Ovary (tissue), 7 donors: Measurements from ENCODE around the gene SORL1-AS1.

Source experiments
- DNase-seq, 5 donors: peaks; one replicate each; pipeline ENCODE4 v3.0.0-alpha.2; 2019 to 2020
- H3K27ac ChIP-seq, 2 donors: fragments of 200-600 bp; one replicate each; pipeline versions ENCODE4 v1.5.1 to v1.8.0; 2019 to 2022
- H3K27me3 ChIP-seq: fragments of 200-600 bp; one replicate; pipeline ENCODE4 v1.8.0; 2022
- H3K36me3 ChIP-seq: fragments of 200-600 bp; sonication (generic); one replicate; pipeline ENCODE4 v1.5.1; 2019
- H3K4me1 ChIP-seq: one replicate; pipeline ENCODE4 v1.8.1; 2013; ENCODE audit warnings: mild to moderate bottlenecking, moderate library complexity; ENCODE audit not compliant: insufficient read depth
- H3K4me3 ChIP-seq: fragments of 200-600 bp; sonication (generic); one replicate; pipeline ENCODE4 v1.5.1; 2017
- H3K9me3 ChIP-seq, 2 donors: fragments of 200-600 bp in 1 of 2; sonication (generic) in 1 of 2; one replicate each; pipeline versions ENCODE4 v1.5.1 to v1.8.1; 2013 to 2019; ENCODE audit warnings: mild to moderate bottlenecking in 1 of 2, moderate library complexity in 1 of 2
- EP300 ChIP-seq: sonication (generic); formaldehyde crosslinking; IDR thresholded peaks from one replicate; pipeline ENCODE4 v1.6.1; 2017; ENCODE audit warnings: antibody characterized with exemption
- POLR2A ChIP-seq: fragments of 450-650 bp; IDR thresholded peaks from one replicate; pipeline ENCODE4 v1.6.1; 2017; ENCODE audit warnings: antibody characterized with exemption, mild to moderate bottlenecking, moderate library complexity
- WGBS, 3 donors: extraction: QIAGEN DNeasy Blood & Tissue Kit in 1 of 3; methylation state at CpG; one replicate each; pipeline versions ENCODE4 v1.1.5 to v1.1.7; 2013 to 2017; 5-methylcytosine and 5-hydroxymethylcytosine counted together
- intact Hi-C, 4 donors: fragments of 100-400 bp; cut with DNase I; formaldehyde crosslinking; loops; one replicate each; pipeline versions ENCODE4 v1.11.0 to v1.15.1; 2022 to 2023
- TF ChIP-seq, protein P1 (sequence below), 3 donors: fragments of 450-650 bp in 2 of 3; fragments of 200-600 bp in 1 of 3; IDR thresholded peaks; one replicate each; pipeline versions ENCODE4 v1.5.1 to v1.8.0; 2016 to 2022; ENCODE audit warnings: antibody characterized with exemption in 3 of 3, mild to moderate bottlenecking in 1 of 3
- donor health status: DM: no; HTN: no; CAD: no; lungs with moderate emphysema.
- donor health status: DM: no; HTN: no; CAD: no.
- donor health status: Bipolar disorder and iron deficiency.
- donor health status: DM: no; HTN: no; CAD: no.
- donor health status: DM: yes; HTN: yes; CAD: no.

SORL1-AS1 gene

DNA sequence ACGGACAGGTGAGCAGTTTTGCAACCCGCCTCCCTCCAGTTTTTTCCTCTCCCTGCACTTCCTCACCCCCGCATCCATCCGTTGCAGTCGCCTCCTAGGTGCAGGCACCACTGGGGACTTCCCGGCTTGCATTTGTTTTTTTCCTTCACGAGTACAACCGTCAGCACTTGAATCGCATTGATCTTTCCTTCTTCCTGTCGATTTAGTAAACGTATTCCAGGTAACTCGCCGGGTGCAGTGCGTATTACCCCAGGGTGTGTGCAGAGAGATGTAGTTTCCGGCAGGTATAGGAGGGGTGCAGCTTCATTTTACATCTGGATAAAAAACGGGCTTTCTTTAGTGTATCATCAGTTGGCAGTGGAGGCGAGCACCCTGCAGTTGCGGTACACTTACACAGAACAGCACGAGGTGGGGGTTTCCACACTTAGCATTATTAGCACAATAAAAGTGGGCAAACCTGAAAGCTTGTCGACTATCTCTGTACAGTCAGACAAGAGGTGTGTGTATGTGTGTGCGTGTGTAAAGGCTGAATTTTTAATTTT, at the start of gene SORL1-AS1:
Gene SORL1-AS1 (minus strand): TSS at position 359 of the 542 bp plus-strand sequence.
- no peak for DNase-seq
- TF ChIP-seq, protein P1, sequence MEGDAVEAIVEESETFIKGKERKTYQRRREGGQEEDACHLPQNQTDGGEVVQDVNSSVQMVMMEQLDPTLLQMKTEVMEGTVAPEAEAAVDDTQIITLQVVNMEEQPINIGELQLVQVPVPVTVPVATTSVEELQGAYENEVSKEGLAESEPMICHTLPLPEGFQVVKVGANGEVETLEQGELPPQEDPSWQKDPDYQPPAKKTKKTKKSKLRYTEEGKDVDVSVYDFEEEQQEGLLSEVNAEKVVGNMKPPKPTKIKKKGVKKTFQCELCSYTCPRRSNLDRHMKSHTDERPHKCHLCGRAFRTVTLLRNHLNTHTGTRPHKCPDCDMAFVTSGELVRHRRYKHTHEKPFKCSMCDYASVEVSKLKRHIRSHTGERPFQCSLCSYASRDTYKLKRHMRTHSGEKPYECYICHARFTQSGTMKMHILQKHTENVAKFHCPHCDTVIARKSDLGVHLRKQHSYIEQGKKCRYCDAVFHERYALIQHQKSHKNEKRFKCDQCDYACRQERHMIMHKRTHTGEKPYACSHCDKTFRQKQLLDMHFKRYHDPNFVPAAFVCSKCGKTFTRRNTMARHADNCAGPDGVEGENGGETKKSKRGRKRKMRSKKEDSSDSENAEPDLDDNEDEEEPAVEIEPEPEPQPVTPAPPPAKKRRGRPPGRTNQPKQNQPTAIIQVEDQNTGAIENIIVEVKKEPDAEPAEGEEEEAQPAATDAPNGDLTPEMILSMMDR (IDR thresholded peaks at IDR 0.05): no peak
- TF ChIP-seq POLR2A (no peak), EP300 (no peak)
- peaks cover 3% of the 10 kb centered on the region for H3K4me1 ChIP-seq
- peak within 1 kb of the TSS; percentile 80 for H3K4me3 ChIP-seq
- H3K36me3 ChIP-seq: no peaks in the 10 kb centered on the region
- WGBS, 3 donors: 1 to 3% (median 3%) methylated on average over 21 of the region's 21 CpGs
- no peaks in the 10 kb centered on the region for H3K27me3 ChIP-seq
- no peak within 1 kb of the TSS for H3K27ac ChIP-seq
- H3K9me3 ChIP-seq: no peaks in the 10 kb centered on the region
- intact Hi-C loops: loop anchor here in 2 of 4 donors (5.0 to 10.0 kb wide), 3 partner anchors 82 to 142 kb away; no protein-coding TSS in a partner anchor

- intact Hi-C loops: no loop called here
- TF ChIP-seq EP300: no peak
- TF ChIP-seq POLR2A: no peak
- TF ChIP-seq, protein P1 (IDR thresholded peaks at IDR 0.05): no peak
- Histone ChIP-seq H3K9me3 (no peaks in the 10 kb centered on the region), H3K36me3 (no peaks in the 10 kb centered on the region), H3K4me1 (no peaks in the 10 kb centered on the region), H3K27ac (no peak overlapping the region), H3K4me3 (no peak overlapping the region), H3K27me3 (no peaks in the 10 kb centered on the region)
- WGBS, 3 donors: 81 to 87% (median 81%) methylated on average over 1 of the region's 1 CpG
- DNase-seq: no peak
Observed at GRCh38 chr11:121500717-121501116, 48.0 kb upstream of the SORL1-AS1 start.

DNA sequence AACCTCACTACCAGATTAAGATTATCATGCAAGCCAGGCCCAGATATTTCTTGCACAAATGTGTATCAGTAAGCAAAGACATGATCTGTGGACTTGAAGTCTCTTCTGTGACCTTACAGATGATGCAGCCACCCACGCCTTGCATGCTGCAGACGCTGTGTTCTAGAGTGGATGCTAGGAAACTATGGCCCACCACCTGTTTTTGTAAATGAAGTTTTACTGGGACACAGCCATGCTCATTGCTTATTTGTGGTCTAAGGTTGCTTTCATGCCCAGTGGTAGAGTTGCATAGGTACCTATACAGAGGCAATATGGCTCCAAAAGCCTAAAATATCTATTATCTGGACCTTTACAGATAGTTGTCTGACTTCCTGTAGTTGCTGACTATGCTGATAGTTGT, 47.5 kb upstream of the SORL1-AS1 start:
- Histone ChIP-seq H3K27ac (no peak overlapping the region), H3K9me3 (no peaks in the 10 kb centered on the region), H3K27me3 (no peaks in the 10 kb centered on the region), H3K36me3 (no peaks in the 10 kb centered on the region), H3K4me1 (no peaks in the 10 kb centered on the region), H3K4me3 (no peak overlapping the region)
- DNase-seq: no peak
- TF ChIP-seq EP300 (no peak), POLR2A (no peak)
- TF ChIP-seq, protein P1 (IDR thresholded peaks at IDR 0.05): no peak
- intact Hi-C loops: no loop called here
- WGBS, 3 donors: 44 to 78% (median 62%) methylated on average over 2 of the region's 2 CpGs

GRCh38 chr11:121499405-121499804, 46.6 kb upstream of the SORL1-AS1 start:
- intact Hi-C loops: no loop called here
- no peak overlapping the region for H3K27ac ChIP-seq
- TF ChIP-seq, protein P1 (IDR thresholded peaks at IDR 0.05): no peak
- no peak for TF ChIP-seq POLR2A
- TF ChIP-seq EP300: no peak
- no peak overlapping the region for H3K4me3 ChIP-seq
- 1 to 10% (median 7%) methylated on average over 2 of the region's 2 CpGs for WGBS, 3 donors
- no peak for DNase-seq
- H3K9me3 ChIP-seq: no peaks in the 10 kb centered on the region
- no peaks in the 10 kb centered on the region for H3K36me3 ChIP-seq
- no peaks in the 10 kb centered on the region for H3K4me1 ChIP-seq
- H3K27me3 ChIP-seq: no peaks in the 10 kb centered on the region
